Astrocyte of the cerebellum (primary cell): ENCODE results near the gene PSMD5.

ENCODE experiments used
- DNase-seq: peaks from one replicate; pipeline ENCODE4 v3.0.0-alpha.2; 2011; ENCODE audit warnings: low read depth
- H3K4me3 ChIP-seq: 2 replicates; pipeline ENCODE4 v1.5.1; 2011; ENCODE audit warnings: mild to moderate bottlenecking, low read depth, low read length, moderate library complexity
- in situ Hi-C: cut with HindIII; loops from 2 replicates; pipeline ENCODE4 v1.10.0; 2017; ENCODE audit warnings: low sequenced_read_pairs
- TF ChIP-seq, protein P1 (sequence below): IDR thresholded peaks from 2 replicates; pipeline ENCODE4 v1.5.1; 2012; ENCODE audit warnings: low read length, low read depth, moderate library complexity, mild to moderate bottlenecking; ENCODE audit errors: missing control alignments

PSMD5 gene

DNA sequence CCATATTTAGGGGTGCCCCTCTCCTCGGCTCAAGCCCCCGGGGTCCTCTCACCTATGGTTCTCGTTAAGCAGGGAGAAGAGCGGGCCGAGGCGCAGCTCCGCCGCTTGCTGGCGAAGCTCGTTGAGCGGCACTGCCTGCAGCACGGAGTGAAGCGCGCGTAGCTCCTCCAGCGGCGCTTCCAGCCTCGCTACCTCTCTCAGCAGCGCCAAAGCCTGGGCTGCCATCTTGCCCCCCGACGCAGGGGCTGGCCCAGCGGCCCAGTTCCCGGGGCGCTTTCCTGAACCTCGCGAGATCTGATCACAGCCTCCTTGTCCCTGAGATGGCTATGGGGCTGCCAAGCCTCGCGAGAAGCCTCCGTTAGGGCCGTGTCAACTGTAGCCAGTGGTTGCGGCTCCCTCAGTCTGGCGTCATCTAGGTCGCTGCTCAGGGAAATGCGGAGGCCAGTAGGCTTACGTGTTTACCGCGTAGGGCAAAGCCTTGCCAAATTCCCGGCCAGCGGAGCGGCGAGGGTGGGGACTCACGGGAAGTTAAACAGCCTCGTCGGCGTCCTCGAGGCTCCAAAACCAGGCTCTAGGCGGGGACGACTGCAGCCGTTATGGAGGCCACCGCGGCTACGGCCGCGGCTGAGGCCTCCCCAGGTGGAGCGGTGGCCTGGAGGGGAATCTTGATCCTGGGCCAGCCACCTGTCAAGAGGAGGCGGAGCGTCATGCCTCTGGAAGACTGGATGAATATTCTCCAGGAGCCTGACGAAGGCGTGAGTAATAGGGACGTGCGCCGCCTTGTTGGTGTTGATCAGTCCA, at the start of gene PSMD5:
Gene PSMD5 (minus strand): TSS at position 238 of the 801 bp plus-strand sequence. CDS start 13 bp downstream, at position 225.
- peak within 1 kb of the TSS; percentile 97 for H3K4me3 ChIP-seq
- in situ Hi-C loops = no loop called here
- peak; percentile 99 for DNase-seq
- TF ChIP-seq, protein P1, sequence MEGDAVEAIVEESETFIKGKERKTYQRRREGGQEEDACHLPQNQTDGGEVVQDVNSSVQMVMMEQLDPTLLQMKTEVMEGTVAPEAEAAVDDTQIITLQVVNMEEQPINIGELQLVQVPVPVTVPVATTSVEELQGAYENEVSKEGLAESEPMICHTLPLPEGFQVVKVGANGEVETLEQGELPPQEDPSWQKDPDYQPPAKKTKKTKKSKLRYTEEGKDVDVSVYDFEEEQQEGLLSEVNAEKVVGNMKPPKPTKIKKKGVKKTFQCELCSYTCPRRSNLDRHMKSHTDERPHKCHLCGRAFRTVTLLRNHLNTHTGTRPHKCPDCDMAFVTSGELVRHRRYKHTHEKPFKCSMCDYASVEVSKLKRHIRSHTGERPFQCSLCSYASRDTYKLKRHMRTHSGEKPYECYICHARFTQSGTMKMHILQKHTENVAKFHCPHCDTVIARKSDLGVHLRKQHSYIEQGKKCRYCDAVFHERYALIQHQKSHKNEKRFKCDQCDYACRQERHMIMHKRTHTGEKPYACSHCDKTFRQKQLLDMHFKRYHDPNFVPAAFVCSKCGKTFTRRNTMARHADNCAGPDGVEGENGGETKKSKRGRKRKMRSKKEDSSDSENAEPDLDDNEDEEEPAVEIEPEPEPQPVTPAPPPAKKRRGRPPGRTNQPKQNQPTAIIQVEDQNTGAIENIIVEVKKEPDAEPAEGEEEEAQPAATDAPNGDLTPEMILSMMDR = no peak

DNA sequence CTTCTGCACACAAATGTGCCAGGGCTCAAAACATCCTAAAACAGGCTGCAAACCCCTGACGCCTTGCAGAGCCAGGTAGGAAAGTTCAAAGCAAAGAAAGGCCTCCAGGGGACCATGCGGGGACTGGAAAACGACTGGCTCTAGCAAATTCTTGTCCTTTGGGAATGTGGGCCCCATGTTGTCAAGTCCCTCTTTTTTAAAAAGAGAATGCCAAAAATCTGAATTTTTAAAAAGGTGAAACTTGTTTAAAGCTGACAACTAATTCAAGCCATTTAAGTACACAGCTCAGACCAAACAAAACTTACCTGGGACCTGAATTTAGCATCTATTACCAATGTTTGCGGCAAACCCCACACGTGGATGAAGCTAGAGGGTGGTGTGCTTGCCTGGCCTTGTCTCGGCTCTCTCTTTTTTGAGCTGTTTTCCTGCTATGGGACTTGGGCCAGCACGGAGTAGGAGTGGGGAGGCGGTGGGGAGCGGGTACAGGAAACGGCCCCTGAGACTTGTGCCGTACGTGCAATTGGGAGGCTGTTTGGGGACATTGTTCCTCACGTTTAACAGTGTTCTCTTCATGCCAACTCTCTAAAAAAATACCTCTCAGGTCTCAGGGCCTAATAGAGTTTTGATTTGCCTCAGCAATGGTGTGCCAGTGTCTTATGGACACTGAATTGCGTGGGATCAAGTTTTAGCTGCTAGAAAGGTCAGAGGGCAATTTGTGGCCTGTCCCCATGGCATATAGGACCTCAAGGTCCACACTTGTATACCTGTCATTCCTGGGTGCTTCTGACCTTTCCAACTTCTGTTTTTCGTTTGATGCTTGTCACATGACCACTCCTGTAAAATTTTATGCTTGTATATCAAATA, 49.4 kb upstream of the PSMD5 start:
- H3K4me3 ChIP-seq = no peak overlapping the region
- no peak for DNase-seq
- in situ Hi-C loops = no loop called here
- TF ChIP-seq, protein P1 = no peak

DNA sequence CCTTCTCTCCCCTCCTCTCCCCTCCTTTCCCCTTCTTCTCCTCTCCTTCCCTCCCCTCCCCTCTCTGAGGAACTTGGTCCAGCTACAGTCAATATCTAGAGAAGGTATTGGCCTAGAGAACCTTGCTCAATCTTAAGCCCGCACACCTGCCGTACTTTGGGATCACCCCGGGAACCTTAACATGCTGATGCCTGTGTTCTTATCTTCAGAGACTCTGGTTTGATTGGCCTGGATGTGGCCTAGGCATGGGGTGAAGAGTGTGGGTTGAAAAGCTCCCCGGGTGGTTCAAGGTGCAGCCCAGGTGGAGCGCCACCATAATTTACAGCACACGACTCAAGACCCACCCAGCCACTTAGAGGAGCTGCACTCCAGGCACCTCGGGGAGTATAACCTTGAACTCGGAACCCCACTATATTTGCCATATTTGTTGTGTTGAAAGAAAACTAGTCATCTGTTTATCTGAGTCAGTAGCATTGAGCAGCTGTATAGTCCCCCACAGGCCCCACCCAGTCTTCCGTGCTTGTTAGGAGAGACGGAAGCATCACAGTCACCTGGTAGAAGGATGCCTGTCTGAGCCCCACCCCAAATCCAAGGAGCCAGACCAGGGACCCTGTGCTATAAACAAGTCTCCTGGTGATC, 48.6 kb upstream of the PSMD5 start:
- no peak for DNase-seq
- in situ Hi-C loops = no loop called here
- no peak overlapping the region for H3K4me3 ChIP-seq
- TF ChIP-seq, protein P1 = no peak

DNA sequence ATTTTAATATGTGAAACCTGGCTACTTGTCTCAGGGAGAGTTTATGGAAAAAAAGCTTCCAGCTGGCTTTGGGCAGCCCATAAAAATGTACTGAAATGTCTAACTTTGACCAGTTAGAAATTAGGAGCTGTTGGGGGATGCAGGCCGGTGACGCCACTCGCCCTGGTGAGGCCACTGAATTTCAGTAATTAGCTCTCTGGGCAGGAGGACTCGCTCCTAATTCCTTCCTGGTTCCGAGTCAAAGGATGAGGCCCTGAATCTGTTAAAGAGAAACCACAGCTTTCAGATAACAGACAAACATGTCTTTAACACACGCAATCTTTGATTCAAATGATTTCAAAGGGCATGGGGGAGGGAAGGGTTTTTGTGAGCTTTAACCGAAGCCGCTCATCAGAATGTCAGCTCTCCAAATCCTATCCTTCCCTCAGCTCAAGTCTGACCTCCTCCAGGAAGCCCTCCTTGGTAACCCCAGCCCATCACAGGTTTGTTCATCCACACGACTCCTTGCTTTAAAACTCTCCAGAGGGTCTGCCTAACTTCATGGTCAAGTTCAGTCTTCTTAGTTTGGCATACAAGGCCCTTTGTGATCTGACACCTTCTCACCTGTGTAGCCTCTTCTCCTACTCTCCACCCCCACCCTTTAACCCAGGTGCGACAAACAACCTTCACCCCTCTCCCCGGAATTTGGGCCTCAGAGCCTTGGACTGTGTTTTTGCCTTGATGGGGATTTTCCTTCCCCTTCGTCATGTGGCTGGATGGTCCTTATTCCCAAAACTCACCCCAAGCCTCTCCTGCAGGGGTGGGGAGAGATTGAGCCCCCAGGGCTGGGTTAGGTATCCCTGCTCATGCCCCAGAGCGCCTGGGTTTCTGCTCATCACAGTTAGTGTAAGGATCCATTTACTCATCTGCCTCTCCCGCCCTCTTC, 47.9 kb upstream of the PSMD5 start:
- H3K4me3 ChIP-seq = no peak overlapping the region
- DNase-seq = no peak
- in situ Hi-C loops = no loop called here
- TF ChIP-seq, protein P1 = no peak

DNA sequence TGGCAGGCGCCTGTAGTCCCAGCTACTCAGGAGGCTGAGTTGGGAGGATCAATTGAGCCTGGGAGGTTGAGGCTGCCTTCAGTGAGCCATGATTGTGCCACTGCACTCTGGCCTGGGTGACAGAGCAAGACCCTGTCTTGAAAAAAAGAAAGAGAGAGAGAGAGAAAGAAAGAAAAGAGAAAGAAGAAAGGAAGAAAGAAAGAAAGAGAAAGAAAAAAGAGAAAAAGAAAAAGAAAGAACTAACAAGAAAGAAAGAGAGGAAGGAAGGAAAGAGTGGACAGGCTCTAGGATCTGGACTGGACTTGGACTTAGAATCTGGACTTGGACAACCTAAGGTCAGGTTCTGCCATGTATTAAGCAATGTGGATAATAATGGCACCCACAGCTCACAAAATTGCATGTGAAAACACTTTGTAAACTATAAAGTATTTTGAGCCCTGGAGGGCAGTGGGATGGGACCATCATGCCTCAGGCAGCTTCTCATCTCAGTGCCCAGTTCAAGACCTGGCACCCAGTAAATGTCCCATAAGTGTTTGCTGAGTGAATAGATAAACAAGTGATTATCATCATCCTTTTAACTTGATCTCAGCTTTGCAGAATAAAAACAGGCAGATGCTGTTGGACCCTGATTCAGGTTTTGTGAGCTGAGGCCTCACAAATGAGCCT, 47.0 kb upstream of the PSMD5 start:
- TF ChIP-seq, protein P1 = no peak
- H3K4me3 ChIP-seq = no peak overlapping the region
- no peak for DNase-seq
- in situ Hi-C loops = no loop called here
